Cardiac muscle cell (in vitro differentiated cells and primary cell): ENCODE measurements around the gene SOBP. TPM values are rescaled to one million over a fixed set of nuclear protein-coding genes. Genes with fewer than 3 reads are reported as not detected.

Source experiments
- DNase-seq, 2 donors: peaks; one replicate each; pipeline versions ENCODE4 v3.0.0 to v3.0.0-alpha.2; 2010 to 2017; ENCODE audit warnings: low read depth in 1 of 2, low spot score in 1 of 2
- H3K27ac ChIP-seq: fragments of 200-600 bp; sonication (generic); 2 replicates; pipeline ENCODE4 v1.5.1; 2016
- H3K27me3 ChIP-seq: fragments of 200-600 bp; sonication (generic); 2 replicates; pipeline ENCODE4 v1.6.0; 2016; ENCODE audit warnings: control low read depth
- H3K36me3 ChIP-seq: fragments of 200-600 bp; sonication (generic); 2 replicates; pipeline ENCODE4 v1.5.1; 2016; ENCODE audit warnings: control low read depth
- H3K4me1 ChIP-seq: fragments of 200-600 bp; sonication (generic); 2 replicates; pipeline ENCODE4 v1.8.1; 2017; ENCODE audit warnings: low read depth, mild to moderate bottlenecking, mixed run types
- H3K4me3 ChIP-seq: fragments of 200-600 bp; sonication (generic); 2 replicates; pipeline ENCODE4 v1.5.1; 2016; ENCODE audit warnings: mild to moderate bottlenecking
- H3K9me3 ChIP-seq: fragments of 200-600 bp; sonication (generic); 2 replicates; pipeline ENCODE4 v1.5.1; 2017; ENCODE audit warnings: low read depth, mild to moderate bottlenecking, control low read depth
- CTCF ChIP-seq: IDR thresholded peaks from 2 replicates; pipeline ENCODE4 v1.5.1; 2012; ENCODE audit warnings: low read depth, mild to moderate bottlenecking, low read length
- polyA plus RNA-seq: library from polyadenylated mRNA; unstranded; fragments of >200 nt; fragmentation: Nextera tagmentation; extraction: Ambion mirVana; gene quantifications from 2 replicates; pipeline ENCODE4 v1.2.1, GENCODE V29; 2016
- total RNA-seq: library from RNA; depleted of rRNA; stranded (reverse); fragments of >200 nt; gene quantifications from 2 replicates; pipeline ENCODE4 v1.2.3, GENCODE V29; 2016

Gene SOBP
- total and polyA plus RNA-seq, 2 experiments from 2014 or later = 27.5 to 30.8 TPM

GRCh38 chr6:107564589-107564951 lies 74.7 kb downstream of the SOBP start:
- peaks cover 2% of the 10 kb centered on the region for H3K36me3 ChIP-seq
- H3K4me3 ChIP-seq = no peak overlapping the region
- H3K27ac ChIP-seq = no peak overlapping the region
- H3K9me3 ChIP-seq = no peaks in the 10 kb centered on the region
- H3K27me3 ChIP-seq = no peaks in the 10 kb centered on the region
- DNase-seq = no peak
- no peak for TF ChIP-seq CTCF
- peaks cover 13% of the 10 kb centered on the region for H3K4me1 ChIP-seq

GRCh38 chr6:107565165-107565723 lies 75.3 kb downstream of the SOBP start:
- H3K36me3 ChIP-seq = peaks cover 2% of the 10 kb centered on the region
- no peaks in the 10 kb centered on the region for H3K27me3 ChIP-seq
- DNase-seq = no peak
- H3K27ac ChIP-seq = no peak overlapping the region
- H3K9me3 ChIP-seq = no peaks in the 10 kb centered on the region
- TF ChIP-seq CTCF = no peak
- no peak overlapping the region for H3K4me3 ChIP-seq
- peaks cover 13% of the 10 kb centered on the region for H3K4me1 ChIP-seq

GRCh38 chr6:107567643-107568042 lies 77.7 kb downstream of the SOBP start:
- Histone ChIP-seq H3K27me3 (no peaks in the 10 kb centered on the region), H3K4me3 (no peak overlapping the region), H3K27ac (no peak overlapping the region), H3K9me3 (no peaks in the 10 kb centered on the region), H3K36me3 (peaks cover 2% of the 10 kb centered on the region), H3K4me1 (no peaks in the 10 kb centered on the region)
- TF ChIP-seq CTCF = no peak
- DNase-seq = no peak

GRCh38 chr6:107569473-107569872 lies 79.6 kb downstream of the SOBP start:
- Histone ChIP-seq H3K36me3 (peaks cover 2% of the 10 kb centered on the region), H3K9me3 (no peaks in the 10 kb centered on the region), H3K4me1 (no peaks in the 10 kb centered on the region), H3K4me3 (no peak overlapping the region), H3K27ac (no peak overlapping the region), H3K27me3 (no peaks in the 10 kb centered on the region)
- DNase-seq = no peak
- TF ChIP-seq CTCF = no peak

GRCh38 chr6:107571354-107571753 lies 81.4 kb downstream of the SOBP start:
- Histone ChIP-seq H3K4me1 (no peaks in the 10 kb centered on the region), H3K27me3 (no peaks in the 10 kb centered on the region), H3K9me3 (no peaks in the 10 kb centered on the region), H3K36me3 (peaks cover 2% of the 10 kb centered on the region), H3K4me3 (no peak overlapping the region), H3K27ac (no peak overlapping the region)
- no peak for DNase-seq
- no peak for TF ChIP-seq CTCF

- no peak for TF ChIP-seq CTCF
- Histone ChIP-seq H3K27ac (no peak overlapping the region), H3K4me1 (no peaks in the 10 kb centered on the region)
These were observed 83.0 kb downstream of the SOBP start for GRCh38 chr6:107572886-107573285.

More at GRCh38 chr6:107572886-107573285, 83.0 kb downstream of the SOBP start:
- no peak for DNase-seq
- Histone ChIP-seq H3K4me3 (no peak overlapping the region), H3K9me3 (no peaks in the 10 kb centered on the region), H3K27me3 (no peaks in the 10 kb centered on the region), H3K36me3 (no peaks in the 10 kb centered on the region)
